ENCODE results near the gene SH3BP5L. TPM values are rescaled to one million over a fixed set of nuclear protein-coding genes. Genes with fewer than 3 reads are reported as not detected.

Gene SH3BP5L
- total RNA-seq, 1 donor from 2014 or later: 19.3 TPM

- peaks cover 0 to 6% (median 5%) of the 10 kb centered on the region in 3 donors for H3K36me3 ChIP-seq (ENCODE audit: control insufficient read depth in 3 of 3, insufficient read depth in 3 of 3, low read length in 3 of 3)
- no peaks in the 10 kb centered on the region for H3K27me3 ChIP-seq (ENCODE audit: control insufficient read depth in 3 of 3, insufficient read depth in 3 of 3, low read length in 3 of 3)
- H3K9me3 ChIP-seq (ENCODE audit: control insufficient read depth in 3 of 3, low read length in 3 of 3): no peaks in the 10 kb centered on the region
- peak within 1 kb of the TSS; percentile 85 to 95 (median 92) for H3K9ac ChIP-seq (ENCODE audit: low read depth in 1 of 3, low read length in 3 of 3)
- H3K27ac ChIP-seq (ENCODE audit: low read depth, low read length): peak within 1 kb of the TSS; percentile 91
- peak within 1 kb of the TSS; percentile 86 to 91 (median 88) for H3K4me3 ChIP-seq (ENCODE audit: low read length in 3 of 3)
- H3K4me1 ChIP-seq (ENCODE audit: control insufficient read depth in 3 of 3, insufficient read depth in 3 of 3, low read length in 3 of 3): peaks cover 32 to 40% (median 38%) of the 10 kb centered on the region in 3 donors
Measured at GRCh38 chr1:248858891-248859889, 33.5 kb upstream of the SH3BP5L start, which contains the start of gene ZNF692. Gene ZNF692, minus strand, starts transcription at chr1:248859085. Its CDS starts 776 bp downstream, at chr1:248858309.

DNA sequence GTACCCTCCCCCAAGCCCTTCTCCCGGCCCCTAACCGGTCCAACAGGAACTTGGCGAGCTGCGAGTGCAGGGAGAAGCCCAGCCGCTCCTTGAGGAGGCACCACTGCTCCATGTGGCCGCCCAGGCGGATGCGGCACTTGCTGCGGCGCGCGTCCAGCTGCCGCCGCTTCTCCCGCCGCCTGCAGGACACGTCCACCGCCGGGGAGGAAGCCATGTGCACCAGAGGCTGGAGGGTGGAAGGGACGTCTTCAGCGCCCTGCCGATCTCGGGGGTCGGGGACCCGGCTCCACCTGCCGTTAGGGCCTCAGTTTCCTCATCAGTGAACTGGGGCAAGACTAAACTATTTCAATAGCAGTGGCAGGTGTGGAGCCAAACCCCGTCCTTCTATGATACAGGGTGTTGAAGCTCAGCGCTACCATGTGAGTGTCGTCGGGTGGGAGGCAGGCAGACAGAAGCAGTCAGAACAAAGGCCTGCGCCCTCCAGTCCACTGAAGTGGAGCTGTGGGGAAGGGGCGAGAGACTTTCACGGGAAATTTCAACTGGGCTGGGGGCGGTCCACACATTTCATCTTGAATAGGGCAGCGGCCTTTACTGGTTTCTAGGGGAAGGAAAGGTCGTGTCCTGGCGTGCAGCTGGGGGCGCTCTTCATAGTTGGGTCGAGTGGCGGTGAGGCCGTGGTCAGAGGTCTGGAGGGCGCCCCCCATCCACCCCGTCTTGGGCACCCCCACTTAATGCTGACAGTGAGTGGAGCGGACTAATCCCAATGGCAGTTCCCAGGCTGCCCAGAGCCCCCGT, 32.6 kb upstream of the SH3BP5L start:
- H3K27me3 ChIP-seq (ENCODE audit: control insufficient read depth in 3 of 3, insufficient read depth in 3 of 3, low read length in 3 of 3): no peaks in the 10 kb centered on the region
- H3K4me3 ChIP-seq (ENCODE audit: low read length in 3 of 3): peak overlapping the region; percentile 84 to 86 (median 85)
- H3K4me1 ChIP-seq (ENCODE audit: control insufficient read depth in 3 of 3, insufficient read depth in 3 of 3, low read length in 3 of 3): peaks cover 27 to 36% (median 34%) of the 10 kb centered on the region in 3 donors
- peak overlapping the region; percentile 91 for H3K27ac ChIP-seq (ENCODE audit: low read depth, low read length)
- peak overlapping the region; percentile 76 to 95 (median 92) for H3K9ac ChIP-seq (ENCODE audit: low read depth in 1 of 3, low read length in 3 of 3)
- H3K36me3 ChIP-seq (ENCODE audit: control insufficient read depth in 3 of 3, insufficient read depth in 3 of 3, low read length in 3 of 3): peaks cover 4 to 14% (median 11%) of the 10 kb centered on the region in 3 donors
- no peaks in the 10 kb centered on the region for H3K9me3 ChIP-seq (ENCODE audit: control insufficient read depth in 3 of 3, low read length in 3 of 3)

GRCh38 chr1:248857749-248858095, 32.0 kb upstream of the SH3BP5L start:
- Histone ChIP-seq H3K27ac (ENCODE audit: low read depth, low read length) (no peak overlapping the region), H3K36me3 (ENCODE audit: control insufficient read depth in 3 of 3, insufficient read depth in 3 of 3, low read length in 3 of 3) (peaks cover 4 to 14% (median 11%) of the 10 kb centered on the region in 3 donors), H3K27me3 (ENCODE audit: control insufficient read depth in 3 of 3, insufficient read depth in 3 of 3, low read length in 3 of 3) (no peaks in the 10 kb centered on the region), H3K9me3 (ENCODE audit: control insufficient read depth in 3 of 3, low read length in 3 of 3) (no peaks in the 10 kb centered on the region), H3K4me1 (ENCODE audit: control insufficient read depth in 3 of 3, insufficient read depth in 3 of 3, low read length in 3 of 3) (peaks cover 22 to 31% (median 30%) of the 10 kb centered on the region in 3 donors), H3K9ac (ENCODE audit: low read depth in 1 of 3, low read length in 3 of 3) (peak overlapping the region; percentile 76 to 95 (median 92)), H3K4me3 (ENCODE audit: low read length in 3 of 3) (peak overlapping the region; percentile 84 to 86 (median 85))

GRCh38 chr1:248857201-248857600, 31.5 kb upstream of the SH3BP5L start:
- Histone ChIP-seq H3K9ac (ENCODE audit: low read depth in 1 of 3, low read length in 3 of 3) (peak overlapping the region in 1 of 3 donors; percentile 40), H3K27ac (ENCODE audit: low read depth, low read length) (no peak overlapping the region), H3K4me3 (ENCODE audit: low read length in 3 of 3) (no peak overlapping the region)

DNA sequence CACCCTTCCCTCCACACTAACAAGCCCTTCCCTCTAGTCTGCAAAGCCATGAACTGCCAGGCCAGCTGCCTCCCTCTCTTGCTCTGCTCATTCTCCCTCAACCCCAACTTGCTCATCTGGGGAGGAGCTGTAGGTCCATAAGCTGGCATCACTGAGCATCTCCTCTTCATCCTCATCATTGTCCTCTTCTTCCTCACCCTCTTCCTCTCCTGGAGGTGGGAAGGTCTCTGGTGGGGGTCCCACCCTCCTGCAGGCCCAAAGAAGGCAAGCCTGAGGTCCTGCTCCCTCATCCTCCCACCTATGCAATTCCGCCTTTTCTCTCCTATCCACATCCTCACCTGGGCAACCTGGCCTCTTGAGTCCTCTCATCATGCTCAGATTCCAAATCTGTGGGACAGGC, 30.5 kb upstream of the SH3BP5L start:
- peak overlapping the region in 1 of 3 donors; percentile 25 for H3K9ac ChIP-seq (ENCODE audit: low read depth in 1 of 3, low read length in 3 of 3)
- no peak overlapping the region for H3K4me3 ChIP-seq (ENCODE audit: low read length in 3 of 3)
- no peaks in the 10 kb centered on the region for H3K9me3 ChIP-seq (ENCODE audit: control insufficient read depth in 3 of 3, low read length in 3 of 3)
- peaks cover 4 to 20% (median 13%) of the 10 kb centered on the region in 3 donors for H3K36me3 ChIP-seq (ENCODE audit: control insufficient read depth in 3 of 3, insufficient read depth in 3 of 3, low read length in 3 of 3)
- H3K4me1 ChIP-seq (ENCODE audit: control insufficient read depth in 3 of 3, insufficient read depth in 3 of 3, low read length in 3 of 3): peaks cover 19 to 29% (median 27%) of the 10 kb centered on the region in 3 donors
- H3K27ac ChIP-seq (ENCODE audit: low read depth, low read length): no peak overlapping the region
- no peaks in the 10 kb centered on the region for H3K27me3 ChIP-seq (ENCODE audit: control insufficient read depth in 3 of 3, insufficient read depth in 3 of 3, low read length in 3 of 3)

More at GRCh38 chr1:248857201-248857600, 31.5 kb upstream of the SH3BP5L start:
- no peaks in the 10 kb centered on the region for H3K9me3 ChIP-seq (ENCODE audit: control insufficient read depth in 3 of 3, low read length in 3 of 3)
- peaks cover 4 to 14% (median 13%) of the 10 kb centered on the region in 3 donors for H3K36me3 ChIP-seq (ENCODE audit: control insufficient read depth in 3 of 3, insufficient read depth in 3 of 3, low read length in 3 of 3)
- H3K27me3 ChIP-seq (ENCODE audit: control insufficient read depth in 3 of 3, insufficient read depth in 3 of 3, low read length in 3 of 3): no peaks in the 10 kb centered on the region
- peaks cover 19 to 29% (median 27%) of the 10 kb centered on the region in 3 donors for H3K4me1 ChIP-seq (ENCODE audit: control insufficient read depth in 3 of 3, insufficient read depth in 3 of 3, low read length in 3 of 3)

DNA sequence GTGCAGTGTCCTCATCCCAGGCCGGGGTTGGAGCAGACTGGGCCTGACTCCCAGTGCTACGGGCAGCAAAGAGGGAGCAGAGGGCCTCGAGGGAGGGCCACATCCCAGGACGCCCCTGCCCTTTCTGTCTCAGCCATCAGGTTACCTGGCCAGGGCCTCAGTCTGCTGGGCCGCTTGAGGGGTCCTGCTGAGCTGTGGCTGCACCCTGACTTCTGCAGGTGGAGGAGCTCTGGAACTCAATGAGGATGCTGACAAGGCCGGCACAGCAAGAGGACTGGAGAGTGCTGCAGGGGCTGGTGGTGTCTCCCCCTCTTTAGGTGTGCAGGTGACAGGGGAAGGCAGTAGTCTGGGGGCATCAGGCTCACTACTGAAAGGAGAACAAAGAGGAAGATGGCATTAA, 29.9 kb upstream of the SH3BP5L start:
- no peak overlapping the region for H3K27ac ChIP-seq (ENCODE audit: low read depth, low read length)
- H3K9me3 ChIP-seq (ENCODE audit: control insufficient read depth in 3 of 3, low read length in 3 of 3): no peaks in the 10 kb centered on the region
- peaks cover 4 to 24% (median 13%) of the 10 kb centered on the region in 3 donors for H3K36me3 ChIP-seq (ENCODE audit: control insufficient read depth in 3 of 3, insufficient read depth in 3 of 3, low read length in 3 of 3)
- H3K4me3 ChIP-seq (ENCODE audit: low read length in 3 of 3): no peak overlapping the region
- H3K27me3 ChIP-seq (ENCODE audit: control insufficient read depth in 3 of 3, insufficient read depth in 3 of 3, low read length in 3 of 3): no peaks in the 10 kb centered on the region
- H3K4me1 ChIP-seq (ENCODE audit: control insufficient read depth in 3 of 3, insufficient read depth in 3 of 3, low read length in 3 of 3): peaks cover 19 to 29% (median 27%) of the 10 kb centered on the region in 3 donors
- H3K9ac ChIP-seq (ENCODE audit: low read depth in 1 of 3, low read length in 3 of 3): peak overlapping the region in 1 of 3 donors; percentile 8

DNA sequence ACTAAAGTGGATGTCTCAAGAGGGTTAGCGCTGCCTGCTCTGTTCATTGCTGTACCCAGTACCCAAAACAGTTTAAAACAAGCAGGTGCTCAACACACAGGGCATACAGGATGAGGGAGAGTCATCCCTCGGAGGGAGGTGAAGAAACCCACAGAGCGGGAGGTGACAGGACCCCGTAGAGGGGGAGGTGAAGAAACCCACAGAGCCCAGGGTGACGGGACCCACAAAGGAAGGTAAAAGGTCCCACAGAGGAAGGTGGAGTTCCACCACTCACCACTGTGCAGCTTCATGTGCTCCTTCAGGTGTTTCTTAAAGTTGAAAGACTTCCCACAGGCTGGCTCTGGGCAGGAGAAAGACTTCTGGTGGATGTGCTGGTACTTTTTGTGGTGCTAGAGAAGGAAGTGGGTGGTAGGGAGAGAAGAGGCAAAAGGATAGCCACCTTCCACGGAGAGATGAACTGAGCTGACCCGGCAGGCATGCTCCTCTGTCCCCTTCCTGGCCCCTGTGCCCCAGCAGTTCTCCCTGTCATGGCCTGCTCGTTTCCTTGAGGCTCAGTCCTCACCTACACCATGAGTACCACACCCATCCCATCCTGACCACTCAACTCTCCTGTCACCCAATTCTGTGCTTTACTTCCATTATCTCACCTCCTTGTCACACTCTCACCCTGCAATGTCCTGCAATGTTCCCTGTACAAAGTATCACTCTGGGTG, 28.1 kb upstream of the SH3BP5L start:
- H3K4me1 ChIP-seq (ENCODE audit: control insufficient read depth in 3 of 3, insufficient read depth in 3 of 3, low read length in 3 of 3): peaks cover 11 to 19% (median 18%) of the 10 kb centered on the region in 3 donors
- H3K36me3 ChIP-seq (ENCODE audit: control insufficient read depth in 3 of 3, insufficient read depth in 3 of 3, low read length in 3 of 3): peaks cover 21 to 42% (median 29%) of the 10 kb centered on the region in 3 donors
- no peak overlapping the region for H3K9ac ChIP-seq (ENCODE audit: low read depth in 1 of 3, low read length in 3 of 3)
- H3K27ac ChIP-seq (ENCODE audit: low read depth, low read length): no peak overlapping the region
- H3K9me3 ChIP-seq (ENCODE audit: control insufficient read depth in 3 of 3, low read length in 3 of 3): no peaks in the 10 kb centered on the region
- no peak overlapping the region for H3K4me3 ChIP-seq (ENCODE audit: low read length in 3 of 3)
- no peaks in the 10 kb centered on the region for H3K27me3 ChIP-seq (ENCODE audit: control insufficient read depth in 3 of 3, insufficient read depth in 3 of 3, low read length in 3 of 3)

- Histone ChIP-seq H3K4me1 (ENCODE audit: control insufficient read depth in 3 of 3, insufficient read depth in 3 of 3, low read length in 3 of 3) (peaks cover 3 to 10% (median 9%) of the 10 kb centered on the region in 3 donors), H3K27me3 (ENCODE audit: control insufficient read depth in 3 of 3, insufficient read depth in 3 of 3, low read length in 3 of 3) (no peaks in the 10 kb centered on the region), H3K4me3 (ENCODE audit: low read length in 3 of 3) (no peak overlapping the region), H3K9ac (ENCODE audit: low read depth in 1 of 3, low read length in 3 of 3) (peak overlapping the region in 1 of 3 donors; percentile 2), H3K36me3 (ENCODE audit: control insufficient read depth in 3 of 3, insufficient read depth in 3 of 3, low read length in 3 of 3) (peaks cover 31 to 52% (median 40%) of the 10 kb centered on the region in 3 donors), H3K27ac (ENCODE audit: low read depth, low read length) (no peak overlapping the region), H3K9me3 (ENCODE audit: control insufficient read depth in 3 of 3, low read length in 3 of 3) (no peaks in the 10 kb centered on the region)
Measured at GRCh38 chr1:248852481-248853405, 27.0 kb upstream of the SH3BP5L start.

All from skeletal muscle tissue (tissue), 4 donors.